Right cardiac atrium (tissue), 5 donors: ENCODE results near the gene ANKRD29. TPM values are rescaled to one million over a fixed set of nuclear protein-coding genes. Genes with fewer than 3 reads are reported as not detected.
"Not testable (repeated sequence)": the region's sequence is repeated elsewhere in the genome, so short reads cannot be mapped to it uniquely, and the experiment has no call there.

Source experiments
- ATAC-seq, 2 donors: fragments of 200-7000 bp; cut with Tn5 transposase; one replicate each; pipeline versions ENCODE4 v1.8.0 to v1.9.1; 2020; ENCODE audit warnings: moderate library complexity in 2 of 2, mild to moderate bottlenecking in 1 of 2
- DNase-seq, 3 donors: peaks; one replicate each; pipeline ENCODE4 v3.0.0-alpha.2; 2020
- H3K27ac ChIP-seq: one replicate; pipeline ENCODE4 v1.5.1; 2013; ENCODE audit warnings: mild to moderate bottlenecking, low read length, control low read depth, moderate library complexity
- H3K27me3 ChIP-seq: one replicate; pipeline ENCODE4 v1.6.1; 2013; ENCODE audit not compliant: control insufficient read depth, insufficient read depth
- H3K4me1 ChIP-seq: one replicate; pipeline ENCODE4 v1.6.1; 2013; ENCODE audit warnings: low read length; ENCODE audit not compliant: control insufficient read depth, insufficient read depth
- H3K4me3 ChIP-seq: one replicate; pipeline ENCODE4 v1.5.1; 2013; ENCODE audit warnings: low read length, control low read depth
- H3K9me3 ChIP-seq: one replicate; pipeline ENCODE4 v1.6.1; 2013; ENCODE audit warnings: low read length; ENCODE audit not compliant: control insufficient read depth
- WGBS: extraction: QIAGEN DNeasy Blood & Tissue Kit; methylation state at CpG from one replicate; pipeline ENCODE4 v1.1.7; 2013; 5-methylcytosine and 5-hydroxymethylcytosine counted together
- intact Hi-C, 4 donors: fragments of 100-400 bp; cut with DNase I; formaldehyde crosslinking; loops; one replicate each; pipeline versions ENCODE4 v1.11.0 to v1.14.0; 2022 to 2023
- polyA plus RNA-seq: library from polyadenylated mRNA; stranded (reverse); fragments of 200-250 nt; gene quantifications from one replicate; pipeline ENCODE4 v1.2.3, GENCODE V29; 2013
- total RNA-seq, 4 donors: library from RNA; stranded (reverse); fragmentation: NEBNext Ultra II Directional; extraction: Animal tissue kit (Norgen Biotek cat#: 25700); gene quantifications; one replicate each; pipeline ENCODE4 v1.2.1, GENCODE V29; 2021
- donor health status: healthy with polysubstance abuse.
- donor health status: DM: no; HTN: yes; CAD: no.
- donor health status: DM: no; HTN: no; CAD: no.
- donor health status: DM: no; HTN: yes; CAD: no; lungs with severe emphysema.
- donor health status: DM: yes; HTN: yes; CAD: no.

The ANKRD29 gene
- total and polyA plus RNA-seq, 5 donors = 3.1 to 3.9 (median 3.4) TPM

DNA sequence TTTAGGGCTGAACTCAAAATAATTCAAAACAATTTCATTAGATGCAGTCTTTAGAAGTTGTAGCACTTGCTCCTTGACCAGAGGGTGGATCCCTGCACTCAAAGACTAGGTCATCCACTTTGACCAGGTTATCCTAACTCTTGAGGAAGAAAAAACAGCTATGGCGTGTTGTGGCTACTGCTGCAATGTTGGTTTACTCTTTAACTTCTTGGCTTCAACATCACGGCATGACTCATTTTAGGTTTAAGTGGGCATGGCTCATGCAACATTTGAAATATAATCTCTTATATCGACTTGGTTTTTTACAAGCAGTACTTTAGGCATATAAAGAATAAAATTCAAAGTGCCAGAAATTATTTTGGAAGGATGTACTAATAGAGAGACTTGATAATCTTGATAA is 35.4 kb downstream of the ANKRD29 start:
- intact Hi-C loops = loop anchor here in 1 of 4 donors (10.0 kb wide), 1 partner anchor 287 kb away; no protein-coding TSS in a partner anchor
- no peak overlapping the region for H3K4me3 ChIP-seq
- ATAC-seq = no peak
- H3K4me1 ChIP-seq = peaks cover 2% of the 10 kb centered on the region
- no peaks in the 10 kb centered on the region for H3K27me3 ChIP-seq
- WGBS = 69% methylated on average over 3 of the region's 3 CpGs
- no peak overlapping the region for H3K27ac ChIP-seq
- H3K9me3 ChIP-seq = no peaks in the 10 kb centered on the region
- DNase-seq = no peak

- no peak for ATAC-seq
- DNase-seq = no peak
- H3K27ac ChIP-seq = no peak overlapping the region
- no peak overlapping the region for H3K4me3 ChIP-seq
- intact Hi-C loops = loop anchor here in 1 of 4 donors (10.0 kb wide), 1 partner anchor 288 kb away; no protein-coding TSS in a partner anchor
- H3K4me1 ChIP-seq = no peaks in the 10 kb centered on the region
- H3K27me3 ChIP-seq = no peaks in the 10 kb centered on the region
- H3K9me3 ChIP-seq = no peaks in the 10 kb centered on the region
- 54% methylated on average over 4 of the region's 4 CpGs for WGBS
Observed at GRCh38 chr18:23626451-23627279, 36.0 kb downstream of the ANKRD29 start.

DNA sequence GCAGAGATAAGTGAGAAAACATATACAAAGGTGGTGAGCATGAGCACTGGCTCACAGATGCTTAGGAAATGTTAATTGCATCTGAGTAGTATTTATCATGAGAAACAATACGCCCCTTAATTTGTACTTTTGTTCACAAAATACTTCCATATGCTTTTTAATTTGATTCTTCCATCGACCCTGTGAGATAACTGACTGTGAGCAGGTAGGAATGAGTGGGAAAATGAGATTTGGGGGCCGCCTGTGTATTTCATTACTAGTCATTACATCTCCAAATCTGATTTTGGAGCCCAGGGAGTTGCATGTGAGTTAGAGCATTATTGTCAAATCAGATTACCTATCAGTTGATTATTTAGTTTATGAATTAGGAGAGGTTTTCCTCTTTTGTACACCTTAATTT is 39.7 kb downstream of the ANKRD29 start:
- H3K4me1 ChIP-seq = no peaks in the 10 kb centered on the region
- DNase-seq (no peak), ATAC-seq (no peak)
- 90% methylated on average over 3 of the region's 3 CpGs for WGBS
- no peaks in the 10 kb centered on the region for H3K27me3 ChIP-seq
- H3K4me3 ChIP-seq = no peak overlapping the region
- H3K27ac ChIP-seq = no peak overlapping the region
- H3K9me3 ChIP-seq = no peaks in the 10 kb centered on the region
- intact Hi-C loops = loop anchor here (5.0 to 10.0 kb wide), 3 partner anchors 79 to 292 kb away; no protein-coding TSS in a partner anchor

DNA sequence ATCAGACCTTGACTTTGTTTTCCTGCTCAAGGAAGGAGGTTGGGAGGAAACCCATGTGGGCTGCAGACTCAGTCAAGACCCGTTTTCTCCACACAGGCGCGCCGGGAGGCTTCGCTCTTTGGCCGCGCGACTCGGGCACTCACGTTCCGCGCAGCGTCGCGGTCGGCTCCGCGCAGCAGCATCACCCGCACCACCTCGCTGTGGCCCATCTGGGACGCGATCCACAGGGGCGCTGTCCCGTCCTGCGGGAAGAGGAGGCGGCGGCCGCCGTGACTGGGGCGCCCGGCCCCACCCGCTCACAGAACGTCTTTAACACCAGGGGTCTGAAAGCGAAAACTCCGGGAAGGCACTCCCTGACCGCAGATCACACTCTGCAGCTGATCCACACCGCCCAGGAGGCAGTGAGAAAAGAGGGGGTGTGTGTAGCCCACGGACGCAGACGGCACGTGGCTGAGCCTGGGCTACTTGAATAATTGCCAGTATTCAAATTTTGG is 43.3 kb downstream of the ANKRD29 start:
- H3K4me1 ChIP-seq = no peaks in the 10 kb centered on the region
- H3K9me3 ChIP-seq = no peaks in the 10 kb centered on the region
- ATAC-seq (peak; percentile 71 to 81), DNase-seq (peak; percentile 42 to 77 (median 65))
- H3K4me3 ChIP-seq = peak overlapping the region; percentile 42
- no peaks in the 10 kb centered on the region for H3K27me3 ChIP-seq
- intact Hi-C loops = no loop called here
- 3% methylated on average over 41 of the region's 41 CpGs for WGBS
- H3K27ac ChIP-seq = no peak overlapping the region

DNA sequence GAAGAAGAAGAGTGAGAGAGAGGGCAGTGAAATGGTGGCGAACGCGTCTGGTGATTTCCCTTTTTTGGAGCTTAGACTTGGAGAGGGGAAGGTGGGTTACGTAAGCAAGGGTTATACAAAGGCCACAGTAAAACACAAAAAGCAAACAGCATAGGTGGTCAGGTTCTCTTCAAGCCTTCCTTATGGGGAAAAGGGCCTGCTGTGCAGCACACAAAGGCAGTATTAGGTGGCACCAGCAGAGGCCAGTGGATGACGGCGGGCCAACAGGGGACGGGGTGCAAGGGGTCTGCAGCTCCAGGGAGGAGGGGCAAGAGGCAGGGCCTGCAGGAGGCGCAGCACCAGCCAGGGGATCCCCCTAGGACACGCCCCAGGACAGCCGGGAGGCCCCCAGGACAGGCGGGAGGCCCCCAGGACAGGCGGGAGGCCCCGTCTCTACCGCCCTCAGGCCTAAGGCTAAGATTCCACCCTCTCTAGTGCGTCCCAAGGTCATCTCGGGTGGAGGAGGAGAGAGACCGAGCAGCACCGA is 43.8 kb downstream of the ANKRD29 start:
- H3K9me3 ChIP-seq = no peaks in the 10 kb centered on the region
- WGBS = 29% methylated on average over 18 of the region's 18 CpGs
- H3K27ac ChIP-seq = no peak overlapping the region
- peak; percentile 37 to 78 (median 75) for DNase-seq
- H3K27me3 ChIP-seq = no peaks in the 10 kb centered on the region
- H3K4me3 ChIP-seq = peak overlapping the region; percentile 42
- ATAC-seq = peak; percentile 71 to 80
- H3K4me1 ChIP-seq = no peaks in the 10 kb centered on the region
- intact Hi-C loops = no loop called here

GRCh38 chr18:23617412-23618014 is 45.2 kb downstream of the ANKRD29 start:
- intact Hi-C loops = no loop called here
- no peaks in the 10 kb centered on the region for H3K27me3 ChIP-seq
- WGBS = 77% methylated on average over 4 of the region's 4 CpGs
- H3K4me1 ChIP-seq = no peaks in the 10 kb centered on the region
- no peaks in the 10 kb centered on the region for H3K9me3 ChIP-seq
- DNase-seq = no peak
- no peak for ATAC-seq
- H3K27ac ChIP-seq = no peak overlapping the region
- no peak overlapping the region for H3K4me3 ChIP-seq

DNA sequence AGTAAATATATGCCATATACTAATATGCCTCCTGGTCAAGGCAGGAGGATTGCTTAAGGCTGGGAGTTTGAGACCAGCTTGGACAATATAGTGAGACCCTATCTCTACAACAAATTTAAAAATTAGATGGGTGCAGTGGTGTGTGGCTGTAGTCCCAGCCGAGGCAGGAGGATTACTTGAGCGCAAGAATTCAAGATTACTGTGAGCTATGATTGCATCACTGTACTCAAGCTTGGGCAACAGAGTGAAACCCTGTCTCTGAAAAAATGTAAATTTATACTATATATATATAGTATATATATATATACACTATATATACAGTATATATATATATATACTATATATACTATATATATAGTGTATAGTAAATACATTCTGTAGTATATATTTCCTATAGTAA is 46.5 kb downstream of the ANKRD29 start:
- no peak overlapping the region for H3K27ac ChIP-seq
- ATAC-seq (no peak), DNase-seq (no peak)
- intact Hi-C loops = no loop called here
- no peak overlapping the region for H3K4me3 ChIP-seq
- H3K9me3 ChIP-seq = no peaks in the 10 kb centered on the region
- H3K4me1 ChIP-seq = no peaks in the 10 kb centered on the region
- no peaks in the 10 kb centered on the region for H3K27me3 ChIP-seq
- 93% methylated on average over 2 of the region's 2 CpGs for WGBS

DNA sequence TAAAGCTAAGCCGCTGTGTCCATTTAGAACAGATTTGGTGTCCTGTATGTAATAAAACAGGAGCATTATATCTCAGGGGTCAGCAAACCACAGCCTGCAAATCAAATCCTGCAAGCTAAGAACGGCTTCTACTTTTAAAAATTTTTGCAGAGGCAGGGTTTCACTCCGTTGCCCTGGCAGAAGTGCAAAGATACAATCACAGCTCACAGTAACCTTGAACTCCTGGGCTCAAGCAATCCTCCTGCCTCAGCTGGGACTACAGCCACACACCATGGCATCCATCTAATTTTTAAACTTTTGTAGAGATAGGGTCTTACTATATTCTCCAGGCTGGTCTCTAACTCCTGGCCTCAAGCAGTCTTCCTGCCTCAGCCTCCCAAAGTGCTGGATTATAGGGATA is 47.8 kb downstream of the ANKRD29 start:
- ATAC-seq (no peak), DNase-seq (no peak)
- H3K27me3 ChIP-seq = no peaks in the 10 kb centered on the region
- no peak overlapping the region for H3K4me3 ChIP-seq
- H3K9me3 ChIP-seq = no peaks in the 10 kb centered on the region
- H3K4me1 ChIP-seq = no peaks in the 10 kb centered on the region
- WGBS = 87% methylated on average over 3 of the region's 3 CpGs
- H3K27ac ChIP-seq = no peak overlapping the region
- intact Hi-C loops = no loop called here

DNA sequence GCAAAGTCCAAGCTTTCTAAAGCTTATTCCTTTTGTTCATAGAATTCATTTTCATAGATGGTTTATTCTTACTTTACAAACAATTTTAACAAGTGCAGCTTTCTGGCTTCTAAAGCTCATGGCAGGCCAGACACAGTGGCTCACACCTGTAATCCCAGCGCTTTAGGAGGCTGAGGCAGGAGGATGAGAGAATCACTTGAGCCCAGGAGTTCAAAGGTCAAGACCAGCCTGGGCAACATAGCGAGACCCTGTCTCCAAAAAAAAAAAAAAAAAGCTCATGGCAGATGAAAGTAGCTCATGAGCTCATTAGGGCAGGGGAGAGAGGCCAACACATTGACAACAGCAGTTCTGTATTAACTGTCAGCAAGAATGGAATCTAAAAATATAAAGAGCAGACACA is 48.3 kb downstream of the ANKRD29 start:
- DNase-seq = no peak
- H3K4me3 ChIP-seq = no peak overlapping the region
- no peaks in the 10 kb centered on the region for H3K4me1 ChIP-seq
- WGBS = 93% methylated on average over 2 of the region's 2 CpGs
- ATAC-seq = no peak
- H3K27me3 ChIP-seq = no peaks in the 10 kb centered on the region
- intact Hi-C loops = no loop called here
- H3K27ac ChIP-seq = no peak overlapping the region
- H3K9me3 ChIP-seq = no peaks in the 10 kb centered on the region

GRCh38 chr18:23613091-23613475 is 49.6 kb downstream of the ANKRD29 start:
- 90% methylated on average over 7 of the region's 7 CpGs for WGBS
- ATAC-seq, intact Hi-C loops, H3K9me3 ChIP-seq, H3K4me1 ChIP-seq, H3K27me3 ChIP-seq, H3K27ac ChIP-seq, DNase-seq, H3K4me3 ChIP-seq: not testable (repeated sequence)

DNA sequence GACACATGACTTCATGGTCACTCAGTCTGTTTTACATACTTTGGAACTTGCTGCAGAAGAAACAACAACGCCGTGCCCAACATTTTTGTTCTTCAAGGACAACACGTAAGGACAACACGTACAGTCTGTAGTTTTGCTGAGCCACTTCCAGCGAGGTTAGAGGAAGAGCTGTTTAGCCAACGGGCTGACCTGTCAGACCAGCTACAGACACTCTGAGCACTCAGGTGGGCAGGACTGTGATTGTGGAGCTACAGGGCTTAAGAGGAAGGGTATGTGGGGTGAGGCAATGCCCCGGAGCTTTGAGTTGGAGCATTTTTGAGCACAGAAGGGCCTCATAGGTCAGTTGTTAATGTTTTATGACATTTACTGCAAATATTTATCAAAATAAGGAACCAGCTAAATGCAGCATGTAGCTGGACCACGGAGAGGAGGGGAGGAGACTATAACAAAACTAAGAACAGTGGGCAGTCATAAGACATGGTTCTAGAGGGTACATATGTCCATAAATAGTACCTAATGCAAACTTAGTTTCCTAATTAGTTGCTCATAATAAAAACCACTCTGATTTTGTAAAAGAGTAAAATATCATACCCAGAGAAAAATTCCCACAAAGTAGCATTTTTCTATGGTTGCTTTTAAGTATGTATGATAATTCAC is 50.1 kb downstream of the ANKRD29 start:
- ATAC-seq (no peak), DNase-seq (no peak)
- Histone ChIP-seq H3K27ac (no peak overlapping the region), H3K27me3 (no peaks in the 10 kb centered on the region), H3K4me3 (no peak overlapping the region), H3K9me3 (no peaks in the 10 kb centered on the region), H3K4me1 (no peaks in the 10 kb centered on the region)
- intact Hi-C loops = no loop called here
- WGBS = 78% methylated on average over 8 of the region's 8 CpGs
